CD4-positive, alpha-beta T cell treated with Interleukin-17A for 1 hour (primary cell): ENCODE results near the gene ZNF366.
"Not testable (repeated sequence)": the region's sequence is repeated elsewhere in the genome, so short reads cannot be mapped to it uniquely, and the experiment has no call there.

ENCODE experiments used
- DNase-seq: peaks from one replicate; pipeline ENCODE4 v3.0.0-alpha.2; 2020

The ZNF366 gene

GRCh38 chr5:72436796-72437471 is 70.3 kb downstream of the ZNF366 start:
- DNase-seq, result no peak

GRCh38 chr5:72434781-72435437 is 72.3 kb downstream of the ZNF366 start:
- DNase-seq, result no peak

GRCh38 chr5:72434056-72434780 is 73.0 kb downstream of the ZNF366 start:
- DNase-seq, result no peak

- DNase-seq, result no peak
These were observed 73.7 kb downstream of the ZNF366 start for GRCh38 chr5:72433522-72433921.

- DNase-seq, result no peak
These were observed 78.5 kb downstream of the ZNF366 start for GRCh38 chr5:72428669-72429068.

- DNase-seq, result no peak
These were observed 79.4 kb downstream of the ZNF366 start for GRCh38 chr5:72427488-72428437.

- DNase-seq, result no peak
These were observed 80.2 kb downstream of the ZNF366 start for GRCh38 chr5:72427016-72427415.

- no peak for DNase-seq
These were observed 81.2 kb downstream of the ZNF366 start for GRCh38 chr5:72426019-72426418.

GRCh38 chr5:72418271-72418670 is 88.9 kb downstream of the ZNF366 start:
- DNase-seq, result no peak

GRCh38 chr5:72417333-72418062 is 89.7 kb downstream of the ZNF366 start:
- DNase-seq, result no peak

GRCh38 chr5:72415616-72416325 is 91.4 kb downstream of the ZNF366 start:
- no peak for DNase-seq

- no peak for DNase-seq
These were observed 94.7 kb downstream of the ZNF366 start for GRCh38 chr5:72412283-72413055.

- no peak for DNase-seq
These were observed 96.4 kb downstream of the ZNF366 start for GRCh38 chr5:72410688-72411295.

GRCh38 chr5:72408603-72409002 is 98.6 kb downstream of the ZNF366 start:
- no peak for DNase-seq

- no peak for DNase-seq
These were observed 99.1 kb downstream of the ZNF366 start for GRCh38 chr5:72408127-72408526.

GRCh38 chr5:72407541-72407940 is 99.7 kb downstream of the ZNF366 start:
- no peak for DNase-seq

GRCh38 chr5:72407078-72407477 is 100.1 kb downstream of the ZNF366 start:
- DNase-seq, result no peak

- DNase-seq, result not testable (repeated sequence)
These were observed 102.4 kb downstream of the ZNF366 start for GRCh38 chr5:72404771-72405170.

GRCh38 chr5:72402959-72403628 is 104.1 kb downstream of the ZNF366 start:
- no peak for DNase-seq
